NB4 (cell line): ENCODE measurements around the gene HADHA.

Experiments used
- DNase-seq: peaks from one replicate; pipeline ENCODE4 v3.0.0; 2010; ENCODE audit warnings: low read depth
- H3K4me3 ChIP-seq: one replicate; pipeline ENCODE4 v1.5.1; 2011; ENCODE audit warnings: mild to moderate bottlenecking, low read depth, low read length, moderate library complexity
- CTCF ChIP-seq: IDR thresholded peaks from one replicate; pipeline ENCODE4 v1.5.1; 2012; ENCODE audit warnings: low read depth, low read length
- MYC ChIP-seq: IDR thresholded peaks from 2 replicates; pipeline ENCODE4 v1.6.1; 2011; ENCODE audit warnings: low read depth, low read length
- POLR2A ChIP-seq: IDR thresholded peaks from 2 replicates; pipeline ENCODE4 v1.6.1; 2011; ENCODE audit warnings: mild to moderate bottlenecking; ENCODE audit not compliant: insufficient read length; ENCODE audit errors: extremely low read depth
- TF ChIP-seq, protein P1 (sequence below): IDR thresholded peaks from 2 replicates; pipeline ENCODE4 v1.6.1; 2011; ENCODE audit warnings: low read depth, low read length

The HADHA gene

GRCh38 chr2:26182441-26182840, 62.0 kb downstream of the HADHA start:
- TF ChIP-seq, protein P1, sequence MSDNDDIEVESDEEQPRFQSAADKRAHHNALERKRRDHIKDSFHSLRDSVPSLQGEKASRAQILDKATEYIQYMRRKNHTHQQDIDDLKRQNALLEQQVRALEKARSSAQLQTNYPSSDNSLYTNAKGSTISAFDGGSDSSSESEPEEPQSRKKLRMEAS, result no peak
- TF ChIP-seq CTCF (no peak), MYC (no peak), POLR2A (no peak)
- no peak overlapping the region for H3K4me3 ChIP-seq
- DNase-seq, result no peak

DNA sequence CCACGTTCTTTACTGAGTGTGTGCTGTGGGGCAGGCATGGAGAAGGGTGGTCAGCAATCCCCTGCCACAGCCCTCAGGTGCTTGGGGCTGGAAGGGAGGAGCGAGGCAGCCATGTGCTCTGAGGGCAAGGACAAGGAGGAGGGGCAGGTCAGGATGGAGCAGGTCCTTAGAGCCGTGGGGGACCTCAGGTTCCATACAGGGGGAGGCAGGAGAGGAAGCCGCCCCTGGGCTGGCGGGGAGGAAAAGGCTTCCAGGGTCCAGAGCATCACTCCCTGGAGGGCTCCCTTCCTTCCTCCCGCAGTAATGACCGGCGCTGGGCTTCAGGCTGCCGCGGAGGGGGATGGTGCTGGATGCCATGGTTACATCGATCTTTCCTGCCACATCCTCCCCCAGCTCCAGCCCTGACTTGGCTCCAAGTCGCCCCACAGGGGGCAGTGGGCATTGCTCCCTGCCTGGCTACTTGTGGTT, 65.0 kb downstream of the HADHA start:
- peak; percentile 65 for DNase-seq
- H3K4me3 ChIP-seq, result peak overlapping the region; percentile 49
- TF ChIP-seq, protein P1, result peak; percentile 34; the same call in 1 of the 2 replicates
- TF ChIP-seq MYC, result no peak

GRCh38 chr2:26178746-26179436, 65.5 kb downstream of the HADHA start:
- DNase-seq, result peak; percentile 70
- TF ChIP-seq POLR2A (no peak), MYC (no peak), CTCF (no peak)
- TF ChIP-seq, protein P1, result no peak
- peak overlapping the region; percentile 49 for H3K4me3 ChIP-seq

GRCh38 chr2:26178246-26178645, 66.2 kb downstream of the HADHA start:
- no peak overlapping the region for H3K4me3 ChIP-seq
- DNase-seq, result no peak
- no peak for TF ChIP-seq MYC
- TF ChIP-seq, protein P1, result no peak
- no peak for TF ChIP-seq POLR2A
- no peak for TF ChIP-seq CTCF

- H3K4me3 ChIP-seq, result no peak overlapping the region
- no peak for DNase-seq
- TF ChIP-seq POLR2A, result no peak
- TF ChIP-seq, protein P1, result 0 out of 2 replicates have a peak, but pooled peaks have one; percentile 30
Measured at GRCh38 chr2:26177122-26177521, 67.3 kb downstream of the HADHA start.

DNA sequence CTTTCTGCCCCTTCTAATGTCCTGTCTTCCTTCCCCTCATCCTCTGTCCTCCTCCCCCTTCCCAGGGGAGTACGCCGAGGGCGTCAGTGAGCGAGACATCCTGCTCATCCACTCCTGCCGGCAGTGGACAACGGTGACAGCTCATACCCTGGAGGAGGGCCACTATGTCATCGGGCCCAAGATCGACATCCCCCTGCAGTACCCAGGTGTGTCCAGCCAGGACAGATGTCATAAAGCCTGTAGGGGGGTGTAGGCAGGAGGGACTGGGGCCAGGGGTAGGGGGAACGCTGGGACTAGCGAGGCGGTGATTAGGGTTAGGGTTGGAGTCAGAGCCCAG, 68.2 kb downstream of the HADHA start:
- no peak for DNase-seq
- no peak for TF ChIP-seq POLR2A
- no peak overlapping the region for H3K4me3 ChIP-seq

GRCh38 chr2:26175466-26176278, 68.8 kb downstream of the HADHA start:
- H3K4me3 ChIP-seq, result no peak overlapping the region
- TF ChIP-seq POLR2A (no peak), MYC (no peak), CTCF (no peak)
- TF ChIP-seq, protein P1, result no peak
- DNase-seq, result no peak
